Measurements from ENCODE around the gene SPRN. TPM values are rescaled to one million over a fixed set of nuclear protein-coding genes. Genes with fewer than 3 reads are reported as not detected.
A peak's percentile ranks its signal among the peaks of the same experiment; 100 is the strongest.

The SPRN gene
- total RNA-seq, 1 donor from 2014 or later = 0.28 TPM

DNA sequence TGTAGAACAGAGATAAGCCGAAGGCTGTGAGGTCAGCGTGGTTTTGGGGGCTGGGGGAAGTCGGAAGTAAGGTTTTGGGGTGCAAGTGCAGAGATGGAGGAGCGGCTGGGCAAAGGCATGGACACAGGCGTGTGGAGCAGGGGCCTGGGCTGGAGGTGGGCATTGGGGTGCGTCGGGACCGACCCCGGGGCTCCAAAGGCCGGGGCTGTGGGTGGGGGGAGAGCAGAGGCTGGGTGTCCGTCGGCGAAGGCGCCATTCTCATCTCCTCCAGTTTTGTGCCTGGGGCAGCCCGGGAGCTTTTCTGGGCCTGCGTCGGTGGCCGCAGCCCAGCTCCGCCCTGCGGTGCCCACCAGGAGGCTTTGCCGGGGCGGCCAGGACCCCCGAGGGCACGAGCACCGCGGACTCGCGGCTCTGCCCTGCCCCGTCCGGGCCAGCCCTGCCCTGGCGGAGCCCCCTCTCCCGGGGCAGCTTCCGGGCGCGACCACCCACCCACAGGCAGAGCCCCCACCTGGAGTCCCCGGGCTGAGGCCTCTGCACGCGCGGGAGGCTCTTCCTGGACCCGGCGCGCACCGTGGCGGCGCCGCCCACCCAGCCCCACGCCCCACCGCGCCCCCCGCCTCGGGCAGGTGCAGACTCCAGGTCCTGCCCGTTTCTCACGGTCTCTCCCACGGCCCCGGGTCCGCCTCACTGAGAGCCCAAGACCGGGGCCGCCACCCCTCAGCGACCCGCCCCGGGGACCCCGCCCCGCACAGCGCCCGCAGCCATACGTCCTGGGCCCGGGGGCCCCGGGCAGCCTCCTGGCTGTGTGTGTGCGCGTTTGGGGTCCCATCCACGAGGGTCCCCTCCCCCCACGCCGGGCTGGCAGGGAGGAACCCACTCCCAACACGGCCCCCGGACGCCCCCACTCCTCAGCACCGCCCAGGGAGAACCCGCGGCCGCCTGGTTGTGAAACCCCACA is 21.6 kb upstream of the SPRN start:
- Mint-ChIP-seq H3K36me3 (ENCODE audit: low read depth, unreplicated experiment) (peaks cover 4% of the 10 kb centered on the region), H3K27ac (ENCODE audit: unreplicated experiment) (no peak overlapping the region), H3K27me3 (ENCODE audit: unreplicated experiment) (peaks cover 18% of the 10 kb centered on the region), H3K4me3 (ENCODE audit: unreplicated experiment) (no peak overlapping the region), H3K9me3 (ENCODE audit: unreplicated experiment) (peaks cover 9% of the 10 kb centered on the region), H3K4me1 (ENCODE audit: unreplicated experiment) (no peaks in the 10 kb centered on the region)
- DNase-seq (ENCODE audit: low spot score) = no peak
- TF ChIP-seq, protein P1, sequence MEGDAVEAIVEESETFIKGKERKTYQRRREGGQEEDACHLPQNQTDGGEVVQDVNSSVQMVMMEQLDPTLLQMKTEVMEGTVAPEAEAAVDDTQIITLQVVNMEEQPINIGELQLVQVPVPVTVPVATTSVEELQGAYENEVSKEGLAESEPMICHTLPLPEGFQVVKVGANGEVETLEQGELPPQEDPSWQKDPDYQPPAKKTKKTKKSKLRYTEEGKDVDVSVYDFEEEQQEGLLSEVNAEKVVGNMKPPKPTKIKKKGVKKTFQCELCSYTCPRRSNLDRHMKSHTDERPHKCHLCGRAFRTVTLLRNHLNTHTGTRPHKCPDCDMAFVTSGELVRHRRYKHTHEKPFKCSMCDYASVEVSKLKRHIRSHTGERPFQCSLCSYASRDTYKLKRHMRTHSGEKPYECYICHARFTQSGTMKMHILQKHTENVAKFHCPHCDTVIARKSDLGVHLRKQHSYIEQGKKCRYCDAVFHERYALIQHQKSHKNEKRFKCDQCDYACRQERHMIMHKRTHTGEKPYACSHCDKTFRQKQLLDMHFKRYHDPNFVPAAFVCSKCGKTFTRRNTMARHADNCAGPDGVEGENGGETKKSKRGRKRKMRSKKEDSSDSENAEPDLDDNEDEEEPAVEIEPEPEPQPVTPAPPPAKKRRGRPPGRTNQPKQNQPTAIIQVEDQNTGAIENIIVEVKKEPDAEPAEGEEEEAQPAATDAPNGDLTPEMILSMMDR (IDR thresholded peaks at IDR 0.05; ENCODE audit: unreplicated experiment) = no peak

DNA sequence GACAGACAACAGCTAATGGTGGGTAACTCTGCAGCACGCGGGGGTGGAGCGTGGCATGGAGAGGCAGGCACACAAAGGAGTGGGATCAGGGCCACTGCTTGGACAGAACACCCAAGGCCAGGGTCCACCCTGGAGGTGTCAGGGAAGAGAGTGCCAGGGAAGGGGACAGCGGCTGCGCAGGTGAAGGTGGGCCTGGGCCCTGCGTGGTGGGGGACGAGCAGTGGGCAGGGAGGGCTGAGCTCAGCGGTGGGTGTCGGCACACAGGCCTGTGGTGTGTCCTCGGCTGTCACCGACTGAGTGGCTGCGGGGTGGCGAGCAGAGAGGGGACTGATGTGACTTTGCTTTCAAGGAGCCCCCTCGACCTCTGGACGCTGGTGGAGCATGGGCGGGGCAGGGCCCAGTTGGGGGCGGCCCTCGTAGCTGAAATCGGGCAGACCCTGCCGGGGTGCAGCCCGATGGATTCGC is 20.9 kb upstream of the SPRN start:
- no peak overlapping the region for H3K27ac Mint-ChIP-seq (ENCODE audit: unreplicated experiment)
- peaks cover 9% of the 10 kb centered on the region for H3K9me3 Mint-ChIP-seq (ENCODE audit: unreplicated experiment)

DNA sequence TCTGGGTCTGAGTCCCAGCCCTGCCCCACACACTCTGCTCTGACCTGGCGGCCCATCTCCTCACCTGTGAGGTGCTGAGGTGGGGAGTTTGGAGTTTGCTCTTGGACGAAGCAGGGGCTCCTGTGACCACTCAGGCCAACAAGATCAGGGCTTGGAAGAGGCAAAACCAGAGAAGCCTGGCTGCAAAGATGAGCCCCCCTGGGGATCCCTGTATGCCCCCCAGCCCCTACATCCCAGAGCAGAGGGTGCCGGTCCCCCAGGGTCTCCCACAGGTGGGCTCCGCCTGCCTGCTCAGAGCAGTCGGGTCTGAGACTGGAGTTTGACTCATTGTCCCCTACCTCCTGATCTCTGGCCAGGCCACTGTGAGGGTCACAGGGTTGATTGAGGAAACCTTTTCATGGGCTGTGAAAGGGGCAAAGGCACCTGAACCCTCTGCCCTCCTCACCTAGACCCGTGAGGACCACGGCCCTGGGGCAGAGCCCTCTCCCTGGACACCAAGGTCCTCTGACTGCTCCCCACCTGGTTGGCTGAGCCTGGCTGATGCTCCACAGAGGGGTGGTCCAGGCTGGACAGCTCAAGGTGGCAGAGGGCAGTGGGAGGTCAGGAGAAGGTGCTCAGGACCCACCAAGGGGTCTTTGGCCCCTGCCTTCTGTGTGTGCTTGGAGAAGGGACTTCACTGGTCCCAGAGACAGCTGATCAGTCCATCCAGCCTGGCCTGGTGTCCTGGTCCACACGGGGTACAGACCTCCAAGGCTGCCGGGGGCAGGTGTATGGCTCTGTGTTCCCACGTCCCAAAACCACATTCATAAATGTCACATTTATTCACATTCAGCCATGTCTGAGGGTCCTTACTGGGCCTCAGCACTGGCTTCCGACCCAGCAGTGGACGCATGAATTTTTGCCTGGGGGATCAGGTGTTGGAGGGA is 20.2 kb upstream of the SPRN start:
- H3K4me3 Mint-ChIP-seq (ENCODE audit: unreplicated experiment) = peak overlapping the region; percentile 62
- TF ChIP-seq, protein P1 (IDR thresholded peaks at IDR 0.05; ENCODE audit: unreplicated experiment) = no peak
- H3K36me3 Mint-ChIP-seq (ENCODE audit: low read depth, unreplicated experiment) = peaks cover 4% of the 10 kb centered on the region
- no peaks in the 10 kb centered on the region for H3K4me1 Mint-ChIP-seq (ENCODE audit: unreplicated experiment)
- peaks cover 18% of the 10 kb centered on the region for H3K27me3 Mint-ChIP-seq (ENCODE audit: unreplicated experiment)
- H3K9me3 Mint-ChIP-seq (ENCODE audit: unreplicated experiment) = peaks cover 9% of the 10 kb centered on the region
- DNase-seq (ENCODE audit: low spot score) = no peak
- H3K27ac Mint-ChIP-seq (ENCODE audit: unreplicated experiment) = no peak overlapping the region

More for the DNA sequence above, 20.9 kb upstream of the SPRN start:
- DNase-seq (ENCODE audit: low spot score) = no peak
- H3K36me3 Mint-ChIP-seq (ENCODE audit: low read depth, unreplicated experiment) = peaks cover 4% of the 10 kb centered on the region
- TF ChIP-seq, protein P1 (IDR thresholded peaks at IDR 0.05; ENCODE audit: unreplicated experiment) = no peak
- no peaks in the 10 kb centered on the region for H3K4me1 Mint-ChIP-seq (ENCODE audit: unreplicated experiment)
- peak overlapping the region; percentile 62 for H3K4me3 Mint-ChIP-seq (ENCODE audit: unreplicated experiment)
- H3K27me3 Mint-ChIP-seq (ENCODE audit: unreplicated experiment) = peaks cover 18% of the 10 kb centered on the region

GRCh38 chr10:133442967-133443924 is 18.8 kb upstream of the SPRN start:
- Mint-ChIP-seq H3K9me3 (ENCODE audit: unreplicated experiment) (peaks cover 15% of the 10 kb centered on the region), H3K4me3 (ENCODE audit: unreplicated experiment) (peak overlapping the region; percentile 37), H3K27me3 (ENCODE audit: unreplicated experiment) (peaks cover 21% of the 10 kb centered on the region), H3K4me1 (ENCODE audit: unreplicated experiment) (no peaks in the 10 kb centered on the region), H3K36me3 (ENCODE audit: low read depth, unreplicated experiment) (peaks cover 9% of the 10 kb centered on the region), H3K27ac (ENCODE audit: unreplicated experiment) (no peak overlapping the region)
- DNase-seq (ENCODE audit: low spot score) = no peak
- TF ChIP-seq, protein P1 (IDR thresholded peaks at IDR 0.05; ENCODE audit: unreplicated experiment) = no peak

All from endothelial cell (in vitro differentiated cells).